Measurements from ENCODE around the gene SINHCAF.
"Not testable (repeated sequence)": the region's sequence is repeated elsewhere in the genome, so short reads cannot be mapped to it uniquely, and the experiment has no call there.

The SINHCAF gene, protein sequence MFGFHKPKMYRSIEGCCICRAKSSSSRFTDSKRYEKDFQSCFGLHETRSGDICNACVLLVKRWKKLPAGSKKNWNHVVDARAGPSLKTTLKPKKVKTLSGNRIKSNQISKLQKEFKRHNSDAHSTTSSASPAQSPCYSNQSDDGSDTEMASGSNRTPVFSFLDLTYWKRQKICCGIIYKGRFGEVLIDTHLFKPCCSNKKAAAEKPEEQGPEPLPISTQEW

DNA sequence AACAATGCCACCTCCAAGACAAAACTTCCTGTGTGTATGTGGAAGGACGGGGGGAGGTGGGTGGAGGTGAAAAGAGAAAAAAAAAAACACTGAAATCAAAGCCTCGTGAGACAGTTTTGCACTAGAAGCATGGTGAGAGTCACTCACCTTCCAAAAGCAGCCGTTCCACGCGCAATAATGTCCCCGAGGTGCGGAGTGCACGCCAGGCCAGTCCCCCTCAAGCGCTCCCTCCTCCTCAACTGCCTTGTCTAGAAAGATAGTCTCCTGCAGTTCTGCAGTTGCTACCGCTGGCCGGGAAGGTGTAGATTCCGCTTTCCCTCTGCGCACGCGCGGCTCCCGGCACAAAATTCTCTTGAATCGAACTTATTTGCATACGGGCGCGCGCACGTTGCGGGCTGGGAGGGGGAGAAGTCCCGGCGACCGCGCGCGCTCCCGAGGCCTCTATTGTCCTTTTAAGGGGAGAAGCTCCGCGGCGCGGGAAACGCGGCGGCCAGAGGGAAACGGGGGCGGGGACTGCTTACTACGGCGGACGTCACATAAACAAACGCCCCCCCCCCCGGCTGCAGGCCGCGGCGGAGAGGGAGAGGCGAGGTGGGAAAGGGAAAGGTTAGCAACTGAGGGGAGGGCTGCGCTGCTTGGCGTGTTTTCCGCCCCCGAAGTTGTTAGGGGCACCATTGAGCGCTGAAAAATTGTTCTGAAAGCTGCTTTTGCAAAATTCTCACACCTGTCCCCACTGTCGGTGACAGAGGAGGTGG is at the start of gene SINHCAF:
SINHCAF (minus strand) TSS at position 274 of the 755 bp plus-strand sequence. CDS start 27,946 bp downstream, outside the sequence.
- DNase-seq (ENCODE audit: low spot score): peak; percentile 100

GRCh38 chr12:31375422-31375821 is 49.5 kb upstream of the SINHCAF start:
- DNase-seq (ENCODE audit: low spot score): not testable (repeated sequence)

GRCh38 chr12:31371256-31371620 is 45.3 kb upstream of the SINHCAF start:
- DNase-seq (ENCODE audit: low spot score): peak; percentile 30

- DNase-seq (ENCODE audit: low spot score): peak; percentile 62
Measured at GRCh38 chr12:31370531-31371255, 44.7 kb upstream of the SINHCAF start.

- DNase-seq (ENCODE audit: low spot score): peak; percentile 74
Measured at GRCh38 chr12:31369712-31370521, 44.0 kb upstream of the SINHCAF start.

DNA sequence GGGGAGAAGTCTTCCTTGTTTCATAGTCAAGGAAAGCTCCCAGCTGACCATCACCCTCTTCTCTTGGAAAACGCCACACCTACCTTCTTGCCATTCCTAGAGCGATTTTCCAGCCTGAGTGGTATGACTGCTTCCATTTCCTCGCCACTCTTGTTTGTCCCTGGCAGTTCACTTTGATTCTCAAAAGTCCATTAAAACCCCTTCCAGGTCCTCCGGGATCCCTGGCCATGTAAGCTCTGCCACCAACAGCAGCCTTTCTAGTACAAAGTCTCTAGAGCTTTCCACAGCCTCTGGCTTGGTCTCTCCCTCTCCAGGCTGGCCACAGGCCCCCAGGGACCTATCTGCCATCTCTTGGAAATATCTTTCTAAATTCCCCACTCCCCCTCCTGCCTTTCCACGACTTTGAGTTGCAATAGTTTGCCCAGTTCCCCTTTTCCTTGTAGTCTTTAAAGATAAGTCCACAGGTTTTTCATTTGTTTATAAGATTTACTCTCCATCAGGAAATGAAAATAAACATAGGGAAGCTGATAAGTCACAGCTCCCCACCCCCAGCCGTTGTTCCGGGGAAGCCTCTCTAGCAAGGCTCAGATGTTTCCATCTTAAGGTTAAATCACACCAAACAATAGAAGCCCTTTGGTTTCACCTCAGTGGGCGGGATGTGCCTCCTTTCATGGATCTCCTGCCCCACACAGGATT is 42.9 kb upstream of the SINHCAF start:
- DNase-seq (ENCODE audit: low spot score): peak; percentile 46

- DNase-seq (ENCODE audit: low spot score): no peak
Measured at GRCh38 chr12:31366104-31366621, 40.2 kb upstream of the SINHCAF start.

- DNase-seq (ENCODE audit: low spot score): no peak
Measured at GRCh38 chr12:31363831-31364230, 37.9 kb upstream of the SINHCAF start.

- DNase-seq (ENCODE audit: low spot score): peak; percentile 29
Measured at GRCh38 chr12:31363416-31363809, 37.5 kb upstream of the SINHCAF start.

GRCh38 chr12:31362759-31363415 is 36.9 kb upstream of the SINHCAF start:
- DNase-seq (ENCODE audit: low spot score): peak; percentile 32

DNA sequence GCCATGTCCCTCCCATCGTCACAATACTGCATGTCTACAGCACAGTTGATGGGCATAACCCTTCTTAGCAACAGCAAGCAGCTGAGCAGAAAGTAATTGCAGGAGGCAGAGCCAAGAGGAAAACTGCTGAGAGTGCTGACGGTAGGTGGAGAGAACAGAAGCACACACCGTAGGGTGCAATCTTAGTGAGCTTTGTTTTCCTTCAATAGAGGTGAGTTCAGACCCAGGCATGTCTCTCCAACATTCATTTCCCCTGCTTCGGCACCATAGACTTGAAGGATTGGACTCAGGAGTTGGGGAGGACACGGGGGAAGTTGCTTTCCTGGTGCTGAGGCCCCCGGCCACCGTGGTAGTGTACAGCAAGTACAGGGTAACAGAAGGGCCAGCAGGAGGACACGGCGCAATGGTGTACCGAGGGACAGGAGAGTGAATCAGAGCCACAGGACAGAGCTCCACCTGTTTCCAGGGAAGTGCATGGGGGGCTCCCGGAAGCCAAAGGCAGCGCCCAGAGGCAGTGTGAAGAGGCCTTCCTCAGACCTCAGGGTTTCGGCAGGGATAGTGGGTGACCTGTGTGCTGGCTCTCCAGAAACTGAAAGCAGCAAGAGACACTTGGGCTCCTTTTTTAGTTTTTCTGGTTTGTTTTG is 36.3 kb upstream of the SINHCAF start:
- peak; percentile 97 for DNase-seq (ENCODE audit: low spot score)

DNA sequence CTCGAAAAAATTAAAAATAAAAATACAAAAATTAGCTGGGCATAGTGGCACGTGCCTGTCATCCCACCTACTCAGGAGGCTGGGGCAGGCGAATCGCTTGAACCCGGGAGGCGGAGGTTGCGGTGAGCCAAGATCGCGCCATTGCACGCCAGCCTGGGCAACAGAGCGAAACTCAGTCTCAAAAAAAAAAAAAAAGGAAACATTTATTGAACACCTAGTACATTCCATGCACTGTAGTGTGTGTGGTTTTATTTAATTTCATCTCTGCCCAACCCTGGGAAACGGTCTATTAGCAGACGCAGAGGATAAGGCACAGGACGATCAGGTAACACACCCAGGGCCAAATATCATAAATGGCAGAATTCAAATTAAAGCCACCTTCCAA is 35.8 kb upstream of the SINHCAF start:
- DNase-seq (ENCODE audit: low spot score): no peak

- no peak for DNase-seq (ENCODE audit: low spot score)
Measured at GRCh38 chr12:31355747-31356107, 29.8 kb upstream of the SINHCAF start.

- peak; percentile 84 for DNase-seq (ENCODE audit: low spot score)
Measured at GRCh38 chr12:31353750-31354708, 28.1 kb upstream of the SINHCAF start.

GRCh38 chr12:31346267-31346666 is 20.3 kb upstream of the SINHCAF start:
- DNase-seq (ENCODE audit: low spot score): no peak

- DNase-seq (ENCODE audit: low spot score): no peak
Measured at GRCh38 chr12:31343139-31343538, 17.2 kb upstream of the SINHCAF start.

- DNase-seq (ENCODE audit: low spot score): no peak
Measured at GRCh38 chr12:31342286-31342685, 16.3 kb upstream of the SINHCAF start.

GRCh38 chr12:31339831-31340622 is 14.1 kb upstream of the SINHCAF start:
- no peak for DNase-seq (ENCODE audit: low spot score)

Measured in cerebellar cortex (tissue), 1 donor.